HepG2 (cell line): ENCODE measurements around the gene IQSEC1. TPM values are rescaled to one million over a fixed set of nuclear protein-coding genes. Genes with fewer than 3 reads are reported as not detected.

Experiments used
- ATAC-seq: fragments of 200-7000 bp; cut with Tn5 transposase; 3 replicates; pipeline ENCODE4 v1.9.1; 2020; ENCODE audit warnings: mild to moderate bottlenecking, moderate library complexity
- BruUV-seq: library from RNA; stranded (reverse); fragments of 400-500 nt; replicated peaks from 2 replicates; lab custom pipeline; 2021; lab: Mats Ljungman, UMichigan
- CTCF ChIA-PET: fragments of 300-600 bp; formaldehyde crosslinking; extraction: SDS; loops from one replicate; lab custom pipeline; 2021; ENCODE audit warnings: low total read pairs, inconsistent platforms, low intra/inter-chr PET ratio; lab: Yijun Ruan, JAX
- POLR2A ChIA-PET: fragments of 350-600 bp; sonication (Branson Sonifier 250); formaldehyde crosslinking; loops from one replicate; lab custom pipeline; 2020; ENCODE audit warnings: antibody characterized with exemption, inconsistent platforms; lab: Yijun Ruan, JAX
- DNase-seq: peaks from one replicate; pipeline ENCODE4 v3.0.0-alpha.2; 2015; ENCODE audit warnings: low spot score
- FAIRE-seq: peaks from 3 replicates; lab custom pipeline; 2011; peaks lifted over from hg19 to GRCh38; lab: Jason Lieb, UNC
- H2AFZ ChIP-seq: one replicate; pipeline ENCODE4 v1.6.1; 2011; ENCODE audit warnings: low read length, inconsistent platforms
- H3K27ac ChIP-seq: fragments of 300-600 bp; 3 replicates; pipeline ENCODE4 v1.8.0; 2011; ENCODE audit warnings: mixed run types, mild to moderate bottlenecking, mixed read lengths, low read length, inconsistent platforms; ENCODE audit not compliant: insufficient read depth; ENCODE audit errors: extremely low read length
- H3K27me3 ChIP-seq, 2 experiments: fragments of 200-600 bp in 1 of 2; 2 replicates in 1 of 2; 3 replicates in 1 of 2; pipeline versions ENCODE4 v1.6.0 to v1.8.0; 2011; ENCODE audit warnings: low read length in 2 of 2, mild to moderate bottlenecking in 2 of 2, moderate library complexity in 2 of 2, inconsistent platforms in 1 of 2; ENCODE audit not compliant: insufficient read depth in 2 of 2, control insufficient read depth in 1 of 2
- H3K36me3 ChIP-seq, 2 experiments: fragments of 200-600 bp in 1 of 2; replicated peaks in 1 of 2; 2 replicates in 1 of 2; 3 replicates in 1 of 2; pipeline versions ENCODE4 v1.5.1 to v1.8.0; 2011; ENCODE audit warnings: low read length in 2 of 2, inconsistent platforms in 1 of 2; ENCODE audit not compliant: insufficient read depth in 2 of 2, control insufficient read depth in 1 of 2
- H3K4me1 ChIP-seq: 2 replicates; pipeline ENCODE4 v1.5.1; 2012; ENCODE audit warnings: low read length, inconsistent platforms; ENCODE audit not compliant: insufficient read depth
- H3K4me2 ChIP-seq: 2 replicates; pipeline ENCODE4 v1.6.0; 2011; ENCODE audit warnings: low read depth, low read length, inconsistent platforms
- H3K4me3 ChIP-seq, 3 experiments: fragments of 200-600 bp in 1 of 3; sonication (generic), shearing (Covaris generic) in 1 of 3; replicated peaks in 1 of 3; 2 replicates each; pipeline ENCODE4 v1.5.1; 2011 to 2016; ENCODE audit warnings: low read length in 3 of 3, inconsistent platforms in 2 of 3, low read depth in 2 of 3, mild to moderate bottlenecking in 2 of 3, control low read depth in 1 of 3, mixed read lengths in 1 of 3; ENCODE audit not compliant: insufficient read depth in 1 of 3
- H3K79me2 ChIP-seq: one replicate; pipeline ENCODE4 v1.6.1; 2011; ENCODE audit warnings: low read length, inconsistent platforms; ENCODE audit not compliant: insufficient read depth
- H3K9ac ChIP-seq: 2 replicates; pipeline ENCODE4 v1.6.0; 2011; ENCODE audit warnings: mild to moderate bottlenecking, low read depth, low read length, inconsistent platforms; ENCODE audit not compliant: insufficient read depth
- H3K9me3 ChIP-seq: 2 replicates; pipeline ENCODE4 v1.5.1; 2012; ENCODE audit warnings: mild to moderate bottlenecking, low read length
- H4K20me1 ChIP-seq: 2 replicates; pipeline ENCODE4 v1.6.0; 2011; ENCODE audit warnings: inconsistent platforms, mild to moderate bottlenecking, low read length, moderate library complexity; ENCODE audit not compliant: insufficient read depth
- FOXM1 ChIP-seq: sonication (generic); formaldehyde crosslinking; IDR thresholded peaks from 2 replicates; pipeline ENCODE4 v1.5.0; 2020; ENCODE audit warnings: missing genetic modification reagents
- FUBP1 ChIP-seq: sonication (generic); formaldehyde crosslinking; IDR thresholded peaks from 2 replicates; pipeline ENCODE4 v1.5.1; 2020; ENCODE audit warnings: missing genetic modification reagents, mild to moderate bottlenecking, borderline replicate concordance
- GLI4 ChIP-seq: sonication (generic); formaldehyde crosslinking; IDR thresholded peaks from 2 replicates; pipeline ENCODE4 v1.5.1; 2020; ENCODE audit warnings: missing genetic modification reagents, mild to moderate bottlenecking, moderate library complexity, borderline replicate concordance
- IRF1 ChIP-seq: sonication (generic); formaldehyde crosslinking; IDR thresholded peaks from 2 replicates; pipeline ENCODE4 v1.4.0; 2020; ENCODE audit warnings: low read depth, mild to moderate bottlenecking, missing genetic modification reagents
- IRF2 ChIP-seq: IDR thresholded peaks from 2 replicates; pipeline ENCODE4 v1.6.1; 2018; ENCODE audit warnings: missing genetic modification reagents, missing compliant biosample characterization
- KDM5B ChIP-seq: sonication (generic); formaldehyde crosslinking; IDR thresholded peaks from 2 replicates; pipeline ENCODE4 v1.4.0; 2020; ENCODE audit warnings: missing genetic modification reagents, mild to moderate bottlenecking, borderline replicate concordance
- NFATC3 ChIP-seq: sonication (generic); formaldehyde crosslinking; IDR thresholded peaks from 2 replicates; pipeline ENCODE4 v1.5.1; 2020; ENCODE audit warnings: mild to moderate bottlenecking, missing genetic modification reagents
- PBX2 ChIP-seq: IDR thresholded peaks from 2 replicates; pipeline ENCODE4 v1.6.1; 2016; ENCODE audit warnings: control low read depth
- SOX6 ChIP-seq, 2 experiments: fragments of 450-650 bp in 1 of 2; sonication (generic) in 1 of 2; formaldehyde crosslinking in 1 of 2; IDR thresholded peaks; 2 replicates each; pipeline versions ENCODE4 v1.4.0 to v1.6.1; 2017 to 2020; ENCODE audit warnings: antibody characterized with exemption in 1 of 2, mild to moderate bottlenecking in 1 of 2, missing genetic modification reagents in 1 of 2
- ZGPAT ChIP-seq: IDR thresholded peaks from 2 replicates; pipeline ENCODE4 v1.6.1; 2016; ENCODE audit warnings: mild to moderate bottlenecking
- ZNF10 ChIP-seq: sonication (generic); formaldehyde crosslinking; IDR thresholded peaks from 2 replicates; pipeline ENCODE4 v1.4.0; 2020; ENCODE audit warnings: mild to moderate bottlenecking, low read depth, missing genetic modification reagents, borderline replicate concordance
- ZNF205 ChIP-seq: IDR thresholded peaks from 2 replicates; pipeline ENCODE4 v1.6.1; 2018; ENCODE audit warnings: missing biosample characterization, missing genetic modification reagents
- ZNF501 ChIP-seq: sonication (generic); formaldehyde crosslinking; IDR thresholded peaks from 2 replicates; pipeline ENCODE4 v1.5.1; 2020; ENCODE audit warnings: mild to moderate bottlenecking, moderate library complexity, missing genetic modification reagents
- ZNF543 ChIP-seq: sonication (generic); formaldehyde crosslinking; IDR thresholded peaks from 2 replicates; pipeline ENCODE4 v1.4.0; 2020; ENCODE audit warnings: mild to moderate bottlenecking, missing genetic modification reagents
- ZNF569 ChIP-seq: sonication (generic); formaldehyde crosslinking; IDR thresholded peaks from 2 replicates; pipeline ENCODE4 v1.5.0; 2020; ENCODE audit warnings: mild to moderate bottlenecking, missing genetic modification reagents, moderate library complexity, borderline replicate concordance
- ZNF605 ChIP-seq: sonication (generic); formaldehyde crosslinking; IDR thresholded peaks from 2 replicates; pipeline ENCODE4 v1.8.0; 2022; ENCODE audit warnings: mild to moderate bottlenecking, missing genetic modification reagents
- ZNF850 ChIP-seq: sonication (generic); formaldehyde crosslinking; conservative IDR thresholded peaks from 2 replicates; pipeline ENCODE4 v1.9.0; 2021; ENCODE audit warnings: mild to moderate bottlenecking, missing genetic modification reagents
- ZNF883 ChIP-seq: sonication (generic); formaldehyde crosslinking; IDR thresholded peaks from 2 replicates; pipeline ENCODE4 v1.5.1; 2020; ENCODE audit warnings: mild to moderate bottlenecking, missing genetic modification reagents; ENCODE audit errors: not compliant biosample characterization
- WGBS: methylation state at CpG from one replicate; pipeline ENCODE4 v1.1.6; 2017; ENCODE audit warnings: low lambda C conversion rate; 5-methylcytosine and 5-hydroxymethylcytosine counted together
- in situ Hi-C: cut with HindIII; loops from 2 replicates; pipeline ENCODE4 v1.10.0; 2017; ENCODE audit warnings: low pct_unique_long_range_greater_than_20kb; ENCODE audit not compliant: extremely low pct_ligation_motif_present
- intact Hi-C: fragments of 100-400 bp; cut with micrococcal nuclease; formaldehyde crosslinking; loops from one replicate; pipeline ENCODE4 v1.10.0; 2022; ENCODE audit not compliant: unreplicated experiment
- polyA plus RNA-seq, 8 experiments: library from polyadenylated mRNA; depleted of rRNA in 3 of 8; stranded (reverse) in 7 of 8; unstranded in 1 of 8; fragments of >200 nt; fragmentation: Illumina TruSeq in 4 of 8; extraction: Trizol in 4 of 8; gene quantifications; 2 replicates each; pipeline versions ENCODE4 v1.2.1 to v1.2.3, GENCODE V29; 2011 to 2016; ENCODE audit warnings: low read depth in 4 of 8, missing spikeins in 1 of 8, mixed read lengths in 1 of 8; ENCODE audit not compliant: insufficient read depth in 1 of 8
- total RNA-seq, 5 experiments: library from RNA; depleted of rRNA; stranded (reverse); fragments of >200 nt; fragmentation: Illumina TruSeq; extraction: Trizol; gene quantifications; 2 replicates each; pipeline ENCODE4 v1.2.3, GENCODE V29; 2016; ENCODE audit warnings: low read depth in 1 of 5

IQSEC1 gene
- total and polyA plus RNA-seq, 2 of the 13 experiments (the other 11 are each of a cell fraction or from before 2014, with no cell fraction given): 17.4 to 20.2 TPM

GRCh38 chr3:12963231-12963896 lies 109.9 kb downstream of the IQSEC1 start (continued):
- TF ChIP-seq SOX6 (IDR thresholded peaks at IDR 0.05) (no peak), SOX6 (CRISPR knock-in tag; IDR thresholded peaks at IDR 0.05) (0 out of 2 replicates have a peak, but pooled peaks have one; percentile 11), ZNF501 (CRISPR knock-in tag) (no peak), ZNF205 (0 out of 2 replicates have a peak, but pooled peaks have one; percentile 66), ZNF543 (CRISPR knock-in tag) (no peak), FOXM1 (CRISPR knock-in tag) (no peak)

- ChIA-PET CTCF (no interaction called here), POLR2A (no interaction called here)
- FAIRE-seq (no peak), DNase-seq (no peak), ATAC-seq (no peak)
- peaks cover 12 to 34% of the 10 kb centered on the region in 2 experiments; a peak in 4 of 5 replicates for H3K36me3 ChIP-seq
- H3K27me3 ChIP-seq: peaks cover 0 to 3% of the 10 kb centered on the region in 2 experiments; a peak in 1 of 5 replicates
- H3K79me2 ChIP-seq: peaks cover 93% of the 10 kb centered on the region
- BruUV-seq: no TSS peak
- 100% methylated on average over 3 of the region's 3 CpGs for WGBS
- H3K9ac ChIP-seq: no peak overlapping the region
- no peak overlapping the region for H3K4me2 ChIP-seq
- peaks cover 67% of the 10 kb centered on the region for H3K4me1 ChIP-seq
- H3K4me3 ChIP-seq: no peak overlapping the region
- H2AFZ ChIP-seq: no peak overlapping the region
- no peaks in the 10 kb centered on the region for H3K9me3 ChIP-seq
- intact Hi-C loops (no loop called here), in situ Hi-C loops (no loop called here)
- H3K27ac ChIP-seq: no peak overlapping the region
- peaks cover 67% of the 10 kb centered on the region for H4K20me1 ChIP-seq
- TF ChIP-seq IRF2 (CRISPR knock-in tag) (no peak), KDM5B (CRISPR knock-in tag) (no peak), ZNF10 (CRISPR knock-in tag) (no peak), ZGPAT (no peak), GLI4 (CRISPR knock-in tag) (no peak), NFATC3 (no peak), ZNF605 (CRISPR knock-in tag) (no peak), IRF1 (CRISPR knock-in tag) (no peak), ZNF883 (CRISPR knock-in tag) (no peak), ZNF850 (CRISPR knock-in tag) (no peak), ZNF569 (no peak), FUBP1 (CRISPR knock-in tag) (no peak), PBX2 (no peak)
Measured at GRCh38 chr3:12962292-12962691, 110.9 kb downstream of the IQSEC1 start.
